Epithelial cell of proximal tubule (primary cell): ENCODE data around the gene CDH2. TPM values are rescaled to one million over a fixed set of nuclear protein-coding genes. Genes with fewer than 3 reads are reported as not detected.

ENCODE experiments used
- DNase-seq: peaks from one replicate; pipeline ENCODE4 v3.0.0-alpha.2; 2011; ENCODE audit warnings: low read depth
- H3K4me3 ChIP-seq: 2 replicates; pipeline ENCODE4 v1.5.1; 2011; ENCODE audit warnings: low read depth, mild to moderate bottlenecking, low read length
- total RNA-seq: library from RNA; depleted of rRNA; stranded (reverse); fragments of >200 nt; gene quantifications from 2 replicates; pipeline ENCODE4 v1.2.3, GENCODE V29; 2015
- TF ChIP-seq, protein P1 (sequence below): conservative IDR thresholded peaks from 2 replicates; pipeline ENCODE4 v1.5.1; 2012; ENCODE audit warnings: low read depth, mild to moderate bottlenecking, low read length

CDH2 gene
- total RNA-seq, 1 donor from 2014 or later, result 74.5 TPM

DNA sequence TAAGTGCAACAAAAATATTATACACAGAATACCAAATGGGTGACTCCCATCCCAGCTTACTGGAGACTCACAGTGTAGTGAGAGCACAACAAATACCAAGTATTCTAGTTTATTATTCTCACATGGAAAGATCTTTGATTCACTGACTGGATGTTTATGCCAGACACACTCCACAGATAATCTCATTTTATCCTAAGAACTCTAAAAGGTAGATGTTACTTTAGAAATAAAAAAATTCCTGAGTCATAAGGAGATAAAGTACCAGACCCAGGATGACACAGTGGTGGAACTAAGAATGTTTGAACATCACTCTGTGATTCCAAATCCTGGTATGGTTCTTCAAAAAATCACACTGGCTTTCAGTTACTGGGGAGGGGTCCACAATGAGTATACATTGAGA is 136.2 kb downstream of the CDH2 start:
- TF ChIP-seq, protein P1, sequence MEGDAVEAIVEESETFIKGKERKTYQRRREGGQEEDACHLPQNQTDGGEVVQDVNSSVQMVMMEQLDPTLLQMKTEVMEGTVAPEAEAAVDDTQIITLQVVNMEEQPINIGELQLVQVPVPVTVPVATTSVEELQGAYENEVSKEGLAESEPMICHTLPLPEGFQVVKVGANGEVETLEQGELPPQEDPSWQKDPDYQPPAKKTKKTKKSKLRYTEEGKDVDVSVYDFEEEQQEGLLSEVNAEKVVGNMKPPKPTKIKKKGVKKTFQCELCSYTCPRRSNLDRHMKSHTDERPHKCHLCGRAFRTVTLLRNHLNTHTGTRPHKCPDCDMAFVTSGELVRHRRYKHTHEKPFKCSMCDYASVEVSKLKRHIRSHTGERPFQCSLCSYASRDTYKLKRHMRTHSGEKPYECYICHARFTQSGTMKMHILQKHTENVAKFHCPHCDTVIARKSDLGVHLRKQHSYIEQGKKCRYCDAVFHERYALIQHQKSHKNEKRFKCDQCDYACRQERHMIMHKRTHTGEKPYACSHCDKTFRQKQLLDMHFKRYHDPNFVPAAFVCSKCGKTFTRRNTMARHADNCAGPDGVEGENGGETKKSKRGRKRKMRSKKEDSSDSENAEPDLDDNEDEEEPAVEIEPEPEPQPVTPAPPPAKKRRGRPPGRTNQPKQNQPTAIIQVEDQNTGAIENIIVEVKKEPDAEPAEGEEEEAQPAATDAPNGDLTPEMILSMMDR, result no peak
- DNase-seq, result no peak
- no peak overlapping the region for H3K4me3 ChIP-seq

GRCh38 chr18:28040211-28040610 is 136.7 kb downstream of the CDH2 start:
- no peak overlapping the region for H3K4me3 ChIP-seq
- TF ChIP-seq, protein P1, result no peak
- no peak for DNase-seq

DNA sequence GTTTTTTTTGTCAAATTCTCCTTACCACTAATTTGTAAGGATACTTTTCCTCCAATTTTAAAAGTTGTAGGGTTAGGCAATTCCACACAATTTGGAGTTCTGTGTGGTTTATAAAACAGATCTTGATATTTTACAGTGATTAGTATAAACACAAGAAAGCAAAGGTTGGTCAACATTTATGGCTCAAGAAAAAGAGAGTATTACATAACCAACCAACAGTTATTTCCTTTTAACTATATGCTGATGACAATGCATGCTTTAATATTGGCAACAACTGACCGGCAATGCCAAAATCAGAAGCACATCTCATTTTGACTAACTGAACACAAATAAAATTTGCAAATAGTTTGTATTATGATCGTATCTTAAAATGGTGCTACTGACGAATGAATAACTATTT is 137.2 kb downstream of the CDH2 start:
- DNase-seq, result no peak
- TF ChIP-seq, protein P1, result no peak
- H3K4me3 ChIP-seq, result no peak overlapping the region

DNA sequence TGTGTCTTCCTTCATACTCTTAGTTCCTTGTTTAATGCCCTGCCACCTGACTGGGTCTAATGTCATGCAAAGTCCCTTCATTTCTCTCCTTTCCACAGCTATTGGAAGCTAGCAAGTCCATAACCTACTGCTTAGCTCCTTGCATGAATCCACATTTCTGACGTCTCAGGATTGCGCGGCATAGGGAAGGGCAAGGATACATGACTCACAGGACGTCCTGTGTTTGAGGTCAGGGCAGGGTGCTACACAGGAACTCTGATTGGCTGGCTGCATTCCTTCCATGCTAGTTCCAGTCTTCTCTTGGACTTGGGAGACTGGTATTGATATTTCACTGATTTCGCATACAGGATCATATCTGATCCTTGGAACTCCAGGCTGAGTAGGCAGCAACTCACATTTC is 137.9 kb downstream of the CDH2 start:
- TF ChIP-seq, protein P1, result no peak
- H3K4me3 ChIP-seq, result no peak overlapping the region
- no peak for DNase-seq

DNA sequence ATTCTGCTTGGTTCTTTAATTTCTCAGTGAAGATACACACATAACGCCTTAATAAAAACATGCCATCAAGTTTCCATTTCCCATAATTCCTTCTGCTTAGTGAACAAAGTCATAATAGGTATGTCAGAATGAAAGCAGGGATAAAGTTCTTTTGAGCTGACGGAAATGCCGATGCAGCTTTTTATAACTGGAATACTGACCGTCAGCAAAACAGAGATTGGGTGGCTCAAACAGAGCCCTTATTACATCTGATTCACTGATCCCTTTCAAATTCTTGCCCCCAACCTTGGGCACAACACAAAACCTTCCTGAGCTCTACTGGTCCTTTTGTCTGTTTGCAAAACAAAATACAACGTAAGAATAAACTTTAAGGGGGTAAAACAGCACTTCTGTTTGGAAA is 140.4 kb downstream of the CDH2 start:
- TF ChIP-seq, protein P1, result no peak
- no peak overlapping the region for H3K4me3 ChIP-seq
- DNase-seq, result no peak

GRCh38 chr18:28034567-28034966 is 142.4 kb downstream of the CDH2 start:
- TF ChIP-seq, protein P1, result no peak
- no peak for DNase-seq

GRCh38 chr18:28032177-28032576 is 144.8 kb downstream of the CDH2 start:
- H3K4me3 ChIP-seq, result no peak overlapping the region
- DNase-seq, result no peak
- TF ChIP-seq, protein P1, result no peak

More at GRCh38 chr18:28034567-28034966, 142.4 kb downstream of the CDH2 start:
- H3K4me3 ChIP-seq, result no peak overlapping the region
